ENCODE data around the gene TLL1. TPM values are rescaled to one million over a fixed set of nuclear protein-coding genes. Genes with fewer than 3 reads are reported as not detected.

Gene TLL1
- polyA plus RNA-seq, 1 of the 3 experiments (the other 2 are of a cell fraction), result 0.07 TPM

- Histone ChIP-seq H3K4me2 (peak overlapping the region; percentile 18; the same call in 1 of the 2 replicates), H3K4me1 (ENCODE audit: control insufficient read depth in 1 of 2, insufficient read depth in 2 of 2, low read depth in 1 of 2, low read length in 1 of 2) (no peaks in the 10 kb centered on the region; a peak in 1 of 4 replicates), H3K79me2 (ENCODE audit: insufficient read depth) (no peaks in the 10 kb centered on the region), H3K27me3 (ENCODE audit: insufficient read depth) (no peaks in the 10 kb centered on the region), H2AFZ (ENCODE audit: low read depth) (no peak overlapping the region), H3F3A (replicated peaks; ENCODE audit: insufficient read depth) (peaks cover 13% of the 10 kb centered on the region), H3K9me3 (no peaks in the 10 kb centered on the region), H3K9me2 (no peaks in the 10 kb centered on the region), H4K20me1 (ENCODE audit: insufficient read depth) (no peaks in the 10 kb centered on the region), H3K27ac (ENCODE audit: low read depth in 2 of 2, low read length in 1 of 2) (no peak overlapping the region), H3K36me3 (replicated peaks in 1 of 2; ENCODE audit: control insufficient read depth in 1 of 2, insufficient read depth in 2 of 2, low read length in 1 of 2) (no peaks in the 10 kb centered on the region), H3K9ac (no peak overlapping the region), H3K4me3 (ENCODE audit: low read depth in 2 of 2, low read length in 1 of 2) (no peak overlapping the region)
- CTCF ChIA-PET, result no interaction called here
- TF ChIP-seq TCF12 (IDR thresholded peaks at IDR 0.05) (0 out of 2 replicates have a peak, but pooled peaks have one; percentile 13), FOXJ3 (CRISPR knock-in tag; IDR thresholded peaks at IDR 0.05) (no peak)
- 43% methylated on average over 3 of the region's 3 CpGs for WGBS (ENCODE audit: low lambda C conversion rate)
- DNase-seq, result no peak
- POLR2A ChIA-PET, result no interaction called here
These were observed 205.3 kb downstream of the TLL1 start for GRCh38 chr4:166078383-166078782.

- Histone ChIP-seq H3K79me2 (ENCODE audit: insufficient read depth) (no peaks in the 10 kb centered on the region), H2AFZ (ENCODE audit: low read depth) (no peak overlapping the region), H3K9me3 (no peaks in the 10 kb centered on the region), H3K4me3 (ENCODE audit: low read depth in 2 of 2, low read length in 1 of 2) (no peak overlapping the region), H3K36me3 (replicated peaks in 1 of 2; ENCODE audit: control insufficient read depth in 1 of 2, insufficient read depth in 2 of 2, low read length in 1 of 2) (no peaks in the 10 kb centered on the region), H4K20me1 (ENCODE audit: insufficient read depth) (no peaks in the 10 kb centered on the region), H3K4me2 (no peak overlapping the region), H3K27ac (ENCODE audit: low read depth in 2 of 2, low read length in 1 of 2) (no peak overlapping the region), H3K4me1 (ENCODE audit: control insufficient read depth in 1 of 2, insufficient read depth in 2 of 2, low read depth in 1 of 2, low read length in 1 of 2) (no peaks in the 10 kb centered on the region; a peak in 1 of 4 replicates), H3K9ac (no peak overlapping the region), H3K27me3 (ENCODE audit: insufficient read depth) (no peaks in the 10 kb centered on the region), H3F3A (replicated peaks; ENCODE audit: insufficient read depth) (peaks cover 13% of the 10 kb centered on the region), H3K9me2 (no peaks in the 10 kb centered on the region)
- CTCF ChIA-PET, result no interaction called here
- no peak for DNase-seq
- 15% methylated on average over 2 of the region's 2 CpGs for WGBS (ENCODE audit: low lambda C conversion rate)
- TF ChIP-seq MAX (IDR thresholded peaks at IDR 0.05; ENCODE audit: low read depth) (no peak), REST (IDR thresholded peaks at IDR 0.05; ENCODE audit: low read depth, low read length) (peak; percentile 93), ZBTB33 (IDR thresholded peaks at IDR 0.05; ENCODE audit: borderline replicate concordance, low read depth) (no peak)
- POLR2A ChIA-PET, result no interaction called here
These were observed 205.9 kb downstream of the TLL1 start for GRCh38 chr4:166078955-166079354.

Data from SK-N-SH (cell line).